ENCODE results near the gene ZBTB49.

ZBTB49 gene

DNA sequence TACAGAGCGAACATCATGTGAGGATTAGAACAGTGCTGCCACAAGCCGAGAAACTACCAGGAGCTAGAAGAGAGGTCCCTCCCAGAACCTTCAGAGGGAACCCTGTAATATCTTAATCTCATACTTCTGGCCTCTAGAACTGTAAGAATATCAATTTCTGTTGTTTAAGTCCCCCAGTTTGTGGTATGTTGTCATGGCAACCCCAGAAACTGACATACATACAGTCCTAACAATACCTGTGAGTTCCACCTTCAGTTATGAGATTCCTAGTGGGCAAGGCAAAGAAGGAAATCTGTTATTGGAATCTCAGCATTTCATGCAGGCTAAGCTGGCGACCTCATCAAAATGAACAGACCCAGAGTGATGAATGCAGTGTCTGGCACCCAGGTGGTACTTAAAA is 42.5 kb downstream of the ZBTB49 start:
- H3K4me3 ChIP-seq (ENCODE audit: low read depth, low read length), result no peak overlapping the region
- TF ChIP-seq, protein P1, sequence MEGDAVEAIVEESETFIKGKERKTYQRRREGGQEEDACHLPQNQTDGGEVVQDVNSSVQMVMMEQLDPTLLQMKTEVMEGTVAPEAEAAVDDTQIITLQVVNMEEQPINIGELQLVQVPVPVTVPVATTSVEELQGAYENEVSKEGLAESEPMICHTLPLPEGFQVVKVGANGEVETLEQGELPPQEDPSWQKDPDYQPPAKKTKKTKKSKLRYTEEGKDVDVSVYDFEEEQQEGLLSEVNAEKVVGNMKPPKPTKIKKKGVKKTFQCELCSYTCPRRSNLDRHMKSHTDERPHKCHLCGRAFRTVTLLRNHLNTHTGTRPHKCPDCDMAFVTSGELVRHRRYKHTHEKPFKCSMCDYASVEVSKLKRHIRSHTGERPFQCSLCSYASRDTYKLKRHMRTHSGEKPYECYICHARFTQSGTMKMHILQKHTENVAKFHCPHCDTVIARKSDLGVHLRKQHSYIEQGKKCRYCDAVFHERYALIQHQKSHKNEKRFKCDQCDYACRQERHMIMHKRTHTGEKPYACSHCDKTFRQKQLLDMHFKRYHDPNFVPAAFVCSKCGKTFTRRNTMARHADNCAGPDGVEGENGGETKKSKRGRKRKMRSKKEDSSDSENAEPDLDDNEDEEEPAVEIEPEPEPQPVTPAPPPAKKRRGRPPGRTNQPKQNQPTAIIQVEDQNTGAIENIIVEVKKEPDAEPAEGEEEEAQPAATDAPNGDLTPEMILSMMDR (IDR thresholded peaks at IDR 0.05; ENCODE audit: borderline replicate concordance, insufficient read depth, low read depth, low read length), result no peak

DNA sequence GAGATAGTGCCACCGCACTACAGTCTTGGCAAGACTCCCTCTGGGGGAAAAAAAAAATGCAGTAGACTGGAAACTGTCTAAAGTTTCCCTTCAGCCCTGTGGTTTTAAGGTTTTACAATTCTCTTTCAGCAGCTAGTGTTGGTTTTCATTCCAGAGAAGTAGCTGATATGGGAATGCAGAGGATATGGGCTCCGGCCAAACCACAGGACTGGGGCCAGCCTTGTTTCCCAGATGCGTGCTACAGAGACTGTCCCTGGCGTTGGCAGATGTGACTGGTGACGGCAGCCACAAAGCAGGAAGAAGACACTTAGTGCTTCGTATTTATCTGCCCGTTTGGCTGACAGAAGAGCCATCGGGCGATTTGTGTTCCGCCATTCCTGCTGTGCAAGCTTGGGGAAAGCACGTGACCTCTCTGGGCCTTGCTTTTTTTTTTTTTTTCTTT is 43.2 kb downstream of the ZBTB49 start:
- H3K4me3 ChIP-seq (ENCODE audit: low read depth, low read length), result no peak overlapping the region
- TF ChIP-seq, protein P1 (IDR thresholded peaks at IDR 0.05; ENCODE audit: borderline replicate concordance, insufficient read depth, low read depth, low read length), result no peak

- TF ChIP-seq, protein P1 (IDR thresholded peaks at IDR 0.05; ENCODE audit: borderline replicate concordance, insufficient read depth, low read depth, low read length), result peak; percentile 89
- H3K4me3 ChIP-seq (ENCODE audit: low read depth, low read length), result no peak overlapping the region
Measured at GRCh38 chr4:4334798-4335520, 44.9 kb downstream of the ZBTB49 start.

GRCh38 chr4:4338210-4339001 is 48.4 kb downstream of the ZBTB49 start:
- H3K4me3 ChIP-seq (ENCODE audit: low read depth, low read length), result no peak overlapping the region
- TF ChIP-seq, protein P1 (IDR thresholded peaks at IDR 0.05; ENCODE audit: borderline replicate concordance, insufficient read depth, low read depth, low read length), result no peak

- TF ChIP-seq, protein P1 (IDR thresholded peaks at IDR 0.05; ENCODE audit: borderline replicate concordance, insufficient read depth, low read depth, low read length), result no peak
Measured at GRCh38 chr4:4339504-4340085, 49.5 kb downstream of the ZBTB49 start.

GRCh38 chr4:4341861-4342650 is 52.0 kb downstream of the ZBTB49 start:
- no peak overlapping the region for H3K4me3 ChIP-seq (ENCODE audit: low read depth, low read length)
- TF ChIP-seq, protein P1 (IDR thresholded peaks at IDR 0.05; ENCODE audit: borderline replicate concordance, insufficient read depth, low read depth, low read length), result no peak

More at GRCh38 chr4:4339504-4340085, 49.5 kb downstream of the ZBTB49 start:
- no peak overlapping the region for H3K4me3 ChIP-seq (ENCODE audit: low read depth, low read length)

Measured in GM12875 (cell line).